ENCODE measurements around the gene ABCC3. TPM values are rescaled to one million over a fixed set of nuclear protein-coding genes. Genes with fewer than 3 reads are reported as not detected.

The ABCC3 gene
- total RNA-seq, 2 donors from 2014 or later: 0.22 to 0.91 TPM

DNA sequence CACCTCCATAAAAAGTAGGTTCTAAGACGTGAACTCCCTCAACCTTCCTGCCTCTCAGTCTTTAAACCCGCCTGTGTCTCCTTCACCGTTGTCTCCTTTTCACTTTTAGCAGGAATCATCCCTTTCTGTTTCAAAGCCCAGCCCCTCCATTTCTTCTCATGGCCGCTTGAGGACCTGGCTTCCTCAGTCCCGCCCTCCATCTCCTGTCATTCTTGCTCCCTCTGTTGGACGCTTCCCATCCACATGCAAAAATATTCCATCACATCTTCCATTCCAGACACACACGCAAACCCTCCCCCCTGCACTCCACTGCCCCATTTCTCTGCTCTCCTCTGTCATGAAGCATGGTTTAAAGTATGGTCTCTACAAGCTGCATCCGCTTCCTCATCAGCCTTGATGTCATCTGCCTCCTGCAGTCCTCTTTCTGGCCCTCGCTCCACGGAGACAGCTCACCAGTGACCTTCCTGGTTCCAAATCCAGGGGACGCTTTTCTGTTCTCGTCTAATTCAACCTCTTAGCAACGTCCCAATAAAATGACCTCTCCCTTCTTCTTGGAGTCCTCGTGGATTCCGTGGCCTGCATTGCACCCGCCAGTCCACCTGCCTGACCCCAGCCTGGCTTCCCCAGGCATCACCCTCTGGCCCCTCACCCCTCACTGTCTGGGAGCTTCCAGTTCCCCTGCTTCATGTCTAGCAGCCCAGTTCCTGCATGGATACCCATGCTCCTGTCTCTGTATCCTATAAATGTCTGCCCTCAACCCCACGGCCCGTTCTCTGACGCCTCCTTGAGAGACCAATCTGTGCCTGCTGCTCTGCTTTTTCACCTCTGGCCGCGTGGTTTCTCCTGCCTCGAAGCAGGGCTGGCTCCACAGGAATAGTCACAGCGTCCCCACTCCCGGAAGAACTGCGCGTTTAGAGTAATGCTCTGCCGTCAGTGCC, 46.9 kb downstream of the ABCC3 start:
- TF ChIP-seq, protein P1, sequence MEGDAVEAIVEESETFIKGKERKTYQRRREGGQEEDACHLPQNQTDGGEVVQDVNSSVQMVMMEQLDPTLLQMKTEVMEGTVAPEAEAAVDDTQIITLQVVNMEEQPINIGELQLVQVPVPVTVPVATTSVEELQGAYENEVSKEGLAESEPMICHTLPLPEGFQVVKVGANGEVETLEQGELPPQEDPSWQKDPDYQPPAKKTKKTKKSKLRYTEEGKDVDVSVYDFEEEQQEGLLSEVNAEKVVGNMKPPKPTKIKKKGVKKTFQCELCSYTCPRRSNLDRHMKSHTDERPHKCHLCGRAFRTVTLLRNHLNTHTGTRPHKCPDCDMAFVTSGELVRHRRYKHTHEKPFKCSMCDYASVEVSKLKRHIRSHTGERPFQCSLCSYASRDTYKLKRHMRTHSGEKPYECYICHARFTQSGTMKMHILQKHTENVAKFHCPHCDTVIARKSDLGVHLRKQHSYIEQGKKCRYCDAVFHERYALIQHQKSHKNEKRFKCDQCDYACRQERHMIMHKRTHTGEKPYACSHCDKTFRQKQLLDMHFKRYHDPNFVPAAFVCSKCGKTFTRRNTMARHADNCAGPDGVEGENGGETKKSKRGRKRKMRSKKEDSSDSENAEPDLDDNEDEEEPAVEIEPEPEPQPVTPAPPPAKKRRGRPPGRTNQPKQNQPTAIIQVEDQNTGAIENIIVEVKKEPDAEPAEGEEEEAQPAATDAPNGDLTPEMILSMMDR (conservative IDR thresholded peaks at IDR 0.05): peak; percentile 72
- no peak for DNase-seq

DNA sequence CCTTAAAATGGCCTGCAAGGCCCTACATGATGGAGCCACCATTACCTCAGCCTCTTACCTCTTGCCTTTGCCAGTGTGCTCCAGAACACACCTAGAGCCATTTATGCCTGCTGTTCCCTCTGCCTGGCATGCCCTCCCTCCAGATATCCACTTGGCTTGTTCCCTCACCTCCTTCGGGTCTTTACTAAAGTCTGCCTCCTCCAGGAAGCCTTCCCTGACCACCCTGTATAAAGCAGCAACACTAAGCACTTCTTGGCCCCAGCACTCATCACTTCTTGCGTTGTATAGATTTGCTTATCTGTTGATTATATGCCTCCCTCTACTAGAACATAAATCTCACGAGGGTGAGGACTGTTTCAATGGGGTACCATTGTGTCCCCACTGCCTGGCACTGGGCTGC, 47.8 kb downstream of the ABCC3 start:
- no peak overlapping the region for H3K4me3 ChIP-seq (ENCODE audit: low read length)
- H3K4me3 Mint-ChIP-seq: no peak overlapping the region
- no peaks in the 10 kb centered on the region for H3K27me3 ChIP-seq (ENCODE audit: control insufficient read depth, insufficient read depth, low read length, poor library complexity, severe bottlenecking)
- TF ChIP-seq, protein P1 (conservative IDR thresholded peaks at IDR 0.05): no peak
- 96 to 100% methylated on average over 1 to 3 of the region's 3 CpGs for WGBS, 2 experiments (ENCODE audit: insufficient coverage in 1 of 2, insufficient read length in 1 of 2)
- no peaks in the 10 kb centered on the region for H3K9me3 Mint-ChIP-seq
- DNase-seq: no peak
- H3K27ac ChIP-seq (ENCODE audit: low read depth, low read length): no peak overlapping the region
- H3K36me3 Mint-ChIP-seq (ENCODE audit: low read depth): no peaks in the 10 kb centered on the region
- no peaks in the 10 kb centered on the region for H3K36me3 ChIP-seq (ENCODE audit: control insufficient read depth, insufficient read depth, low read length)
- no peak overlapping the region for H3K27ac Mint-ChIP-seq
- peaks cover 18% of the 10 kb centered on the region for H3K4me1 Mint-ChIP-seq
- no peaks in the 10 kb centered on the region for H3K9me3 ChIP-seq (ENCODE audit: control insufficient read depth, low read length)
- H3K27me3 Mint-ChIP-seq (ENCODE audit: insufficient read depth): no peaks in the 10 kb centered on the region
- H3K9ac ChIP-seq (ENCODE audit: extremely low read depth, low read length, poor library complexity, severe bottlenecking): no peak overlapping the region
- H3K4me1 ChIP-seq (ENCODE audit: control insufficient read depth, insufficient read depth, low read length): peaks cover 8% of the 10 kb centered on the region

More for the DNA sequence above, 46.9 kb downstream of the ABCC3 start:
- Histone ChIP-seq H3K27me3 (ENCODE audit: control insufficient read depth, insufficient read depth, low read length, poor library complexity, severe bottlenecking) (no peaks in the 10 kb centered on the region), H3K4me1 (ENCODE audit: control insufficient read depth, insufficient read depth, low read length) (peaks cover 8% of the 10 kb centered on the region), H3K9ac (ENCODE audit: extremely low read depth, low read length, poor library complexity, severe bottlenecking) (no peak overlapping the region), H3K9me3 (ENCODE audit: control insufficient read depth, low read length) (no peaks in the 10 kb centered on the region), H3K36me3 (ENCODE audit: control insufficient read depth, insufficient read depth, low read length) (no peaks in the 10 kb centered on the region), H3K4me3 (ENCODE audit: low read length) (no peak overlapping the region), H3K27ac (ENCODE audit: low read depth, low read length) (no peak overlapping the region)
- Mint-ChIP-seq H3K27me3 (ENCODE audit: insufficient read depth) (no peaks in the 10 kb centered on the region), H3K36me3 (ENCODE audit: low read depth) (no peaks in the 10 kb centered on the region), H3K27ac (no peak overlapping the region), H3K9me3 (no peaks in the 10 kb centered on the region), H3K4me1 (peaks cover 17% of the 10 kb centered on the region), H3K4me3 (no peak overlapping the region)
- WGBS, 2 experiments (ENCODE audit: insufficient coverage in 1 of 2, insufficient read length in 1 of 2): 81 to 87% methylated on average over 23 to 27 of the region's 27 CpGs

DNA sequence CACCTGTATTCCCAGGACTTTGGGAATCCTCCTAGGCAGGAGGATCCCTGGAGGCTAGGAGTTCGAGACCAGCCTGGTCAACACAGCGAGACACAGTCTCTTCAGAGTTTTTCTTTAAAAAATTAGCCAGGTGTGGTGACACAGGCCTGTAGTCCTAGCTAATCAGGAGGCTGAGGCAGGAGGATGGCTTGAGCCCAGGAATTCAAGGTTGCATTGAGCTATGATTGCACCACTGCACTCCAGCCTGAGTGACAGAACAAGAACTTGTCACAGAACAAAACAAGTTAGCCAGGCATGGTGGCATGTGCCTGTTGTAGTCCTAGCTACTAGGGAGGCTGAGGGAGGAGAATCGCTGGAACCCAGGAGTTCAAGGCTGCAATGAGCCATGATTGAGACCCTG, 48.3 kb downstream of the ABCC3 start:
- Histone ChIP-seq H3K27me3 (ENCODE audit: control insufficient read depth, insufficient read depth, low read length, poor library complexity, severe bottlenecking) (no peaks in the 10 kb centered on the region), H3K36me3 (ENCODE audit: control insufficient read depth, insufficient read depth, low read length) (no peaks in the 10 kb centered on the region), H3K4me3 (ENCODE audit: low read length) (no peak overlapping the region), H3K27ac (ENCODE audit: low read depth, low read length) (no peak overlapping the region), H3K4me1 (ENCODE audit: control insufficient read depth, insufficient read depth, low read length) (peaks cover 8% of the 10 kb centered on the region), H3K9me3 (ENCODE audit: control insufficient read depth, low read length) (no peaks in the 10 kb centered on the region), H3K9ac (ENCODE audit: extremely low read depth, low read length, poor library complexity, severe bottlenecking) (no peak overlapping the region)
- Mint-ChIP-seq H3K9me3 (no peaks in the 10 kb centered on the region), H3K27ac (peak overlapping the region; percentile 29), H3K36me3 (ENCODE audit: low read depth) (no peaks in the 10 kb centered on the region), H3K4me1 (peaks cover 18% of the 10 kb centered on the region), H3K27me3 (ENCODE audit: insufficient read depth) (no peaks in the 10 kb centered on the region), H3K4me3 (no peak overlapping the region)
- TF ChIP-seq, protein P1 (conservative IDR thresholded peaks at IDR 0.05): no peak
- WGBS, 2 experiments (ENCODE audit: insufficient coverage in 1 of 2, insufficient read length in 1 of 2): 92 to 93% methylated on average over 3 of the region's 3 CpGs
- no peak for DNase-seq
